ENCODE measurements around the gene NRCAM. TPM values are rescaled to one million over a fixed set of nuclear protein-coding genes. Genes with fewer than 3 reads are reported as not detected.

The NRCAM gene
- total RNA-seq, 1 donor from 2014 or later: 2.0 TPM

- no peak for ATAC-seq
- Histone ChIP-seq H3K4me1 (no peaks in the 10 kb centered on the region), H3K4me3 (no peak overlapping the region), H3K27ac (no peak overlapping the region), H3K27me3 (no peaks in the 10 kb centered on the region), H3K9me3 (no peaks in the 10 kb centered on the region), H3K36me3 (no peaks in the 10 kb centered on the region)
- TF ChIP-seq, protein P1, sequence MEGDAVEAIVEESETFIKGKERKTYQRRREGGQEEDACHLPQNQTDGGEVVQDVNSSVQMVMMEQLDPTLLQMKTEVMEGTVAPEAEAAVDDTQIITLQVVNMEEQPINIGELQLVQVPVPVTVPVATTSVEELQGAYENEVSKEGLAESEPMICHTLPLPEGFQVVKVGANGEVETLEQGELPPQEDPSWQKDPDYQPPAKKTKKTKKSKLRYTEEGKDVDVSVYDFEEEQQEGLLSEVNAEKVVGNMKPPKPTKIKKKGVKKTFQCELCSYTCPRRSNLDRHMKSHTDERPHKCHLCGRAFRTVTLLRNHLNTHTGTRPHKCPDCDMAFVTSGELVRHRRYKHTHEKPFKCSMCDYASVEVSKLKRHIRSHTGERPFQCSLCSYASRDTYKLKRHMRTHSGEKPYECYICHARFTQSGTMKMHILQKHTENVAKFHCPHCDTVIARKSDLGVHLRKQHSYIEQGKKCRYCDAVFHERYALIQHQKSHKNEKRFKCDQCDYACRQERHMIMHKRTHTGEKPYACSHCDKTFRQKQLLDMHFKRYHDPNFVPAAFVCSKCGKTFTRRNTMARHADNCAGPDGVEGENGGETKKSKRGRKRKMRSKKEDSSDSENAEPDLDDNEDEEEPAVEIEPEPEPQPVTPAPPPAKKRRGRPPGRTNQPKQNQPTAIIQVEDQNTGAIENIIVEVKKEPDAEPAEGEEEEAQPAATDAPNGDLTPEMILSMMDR (IDR thresholded peaks at IDR 0.05): no peak
- no peak for DNase-seq
- intact Hi-C loops (cut with DNase I): no loop called here
These were observed 159.3 kb downstream of the NRCAM start for GRCh38 chr7:108296911-108297310.

- H3K4me3 ChIP-seq: no peak overlapping the region
- no peak overlapping the region for H3K27ac ChIP-seq
- no peak for DNase-seq
- intact Hi-C loops (cut with DNase I): no loop called here
- H3K36me3 ChIP-seq: no peaks in the 10 kb centered on the region
- ATAC-seq: no peak
- H3K4me1 ChIP-seq: no peaks in the 10 kb centered on the region
- no peaks in the 10 kb centered on the region for H3K27me3 ChIP-seq
- TF ChIP-seq, protein P1 (IDR thresholded peaks at IDR 0.05): no peak
- no peaks in the 10 kb centered on the region for H3K9me3 ChIP-seq
These were observed 161.6 kb downstream of the NRCAM start for GRCh38 chr7:108294595-108294994.

GRCh38 chr7:108293149-108293612 is 163.1 kb downstream of the NRCAM start:
- Histone ChIP-seq H3K27ac (no peak overlapping the region), H3K27me3 (no peaks in the 10 kb centered on the region), H3K4me3 (no peak overlapping the region), H3K36me3 (no peaks in the 10 kb centered on the region), H3K9me3 (no peaks in the 10 kb centered on the region), H3K4me1 (no peaks in the 10 kb centered on the region)
- no peak for DNase-seq
- intact Hi-C loops (cut with DNase I): no loop called here
- TF ChIP-seq, protein P1 (IDR thresholded peaks at IDR 0.05): no peak
- no peak for ATAC-seq

DNA sequence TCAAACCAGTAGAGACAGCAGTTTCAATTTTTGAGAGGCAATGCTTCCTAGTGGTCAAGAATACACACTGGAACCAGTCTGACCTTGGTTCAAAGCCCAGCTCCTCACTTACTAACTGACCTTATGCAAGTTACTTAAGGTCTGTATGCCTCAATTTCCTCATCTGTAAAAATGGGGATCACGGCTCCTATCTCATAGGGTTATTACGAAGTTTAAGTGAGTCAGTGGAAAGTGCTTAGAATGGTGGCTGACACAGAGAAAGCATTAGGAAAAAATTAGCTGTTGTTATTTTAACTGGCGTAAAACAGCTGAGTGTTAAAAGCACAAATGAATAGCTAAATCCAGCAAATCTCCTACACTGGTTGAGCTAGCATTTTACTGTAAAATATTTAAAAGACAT is 163.7 kb downstream of the NRCAM start:
- TF ChIP-seq, protein P1 (IDR thresholded peaks at IDR 0.05): no peak
- Histone ChIP-seq H3K4me1 (no peaks in the 10 kb centered on the region), H3K4me3 (no peak overlapping the region), H3K27ac (no peak overlapping the region), H3K9me3 (no peaks in the 10 kb centered on the region), H3K36me3 (no peaks in the 10 kb centered on the region), H3K27me3 (no peaks in the 10 kb centered on the region)
- ATAC-seq (no peak), DNase-seq (no peak)
- intact Hi-C loops (cut with DNase I): no loop called here

- no peak for ATAC-seq
- TF ChIP-seq, protein P1 (IDR thresholded peaks at IDR 0.05): no peak
- Histone ChIP-seq H3K4me3 (no peak overlapping the region), H3K9me3 (no peaks in the 10 kb centered on the region), H3K4me1 (no peaks in the 10 kb centered on the region), H3K27ac (no peak overlapping the region), H3K27me3 (no peaks in the 10 kb centered on the region), H3K36me3 (no peaks in the 10 kb centered on the region)
- intact Hi-C loops (cut with DNase I): no loop called here
- DNase-seq: no peak
These were observed 164.3 kb downstream of the NRCAM start for GRCh38 chr7:108291791-108292440.

- DNase-seq (no peak), ATAC-seq (no peak)
- H3K9me3 ChIP-seq: no peaks in the 10 kb centered on the region
- TF ChIP-seq, protein P1 (IDR thresholded peaks at IDR 0.05): no peak
- H3K36me3 ChIP-seq: no peaks in the 10 kb centered on the region
- no peak overlapping the region for H3K27ac ChIP-seq
- no peaks in the 10 kb centered on the region for H3K27me3 ChIP-seq
- intact Hi-C loops (cut with DNase I): no loop called here
- no peak overlapping the region for H3K4me3 ChIP-seq
- no peaks in the 10 kb centered on the region for H3K4me1 ChIP-seq
These were observed 165.1 kb downstream of the NRCAM start for GRCh38 chr7:108291152-108291508.

All from upper lobe of right lung (tissue), 1 donor.